H7 (cell line): ENCODE measurements around the gene EFCAB8. TPM values are rescaled to one million over a fixed set of nuclear protein-coding genes. Genes with fewer than 3 reads are reported as not detected.
A peak's percentile ranks its signal among the peaks of the same experiment; 100 is the strongest.
"Not testable (repeated sequence)": the region's sequence is repeated elsewhere in the genome, so short reads cannot be mapped to it uniquely, and the experiment has no call there.

ENCODE experiments used
- DNase-seq: peaks from one replicate; pipeline ENCODE4 v3.0.0; 2012
- H3K27me3 ChIP-seq: 2 replicates; pipeline ENCODE4 v1.6.0; 2011; ENCODE audit warnings: mild to moderate bottlenecking, low read length; ENCODE audit not compliant: control insufficient read depth, insufficient read depth
- H3K36me3 ChIP-seq: replicated peaks from 2 replicates; pipeline ENCODE4 v1.5.1; 2011; ENCODE audit warnings: low read length; ENCODE audit not compliant: control insufficient read depth, insufficient read depth
- H3K4me3 ChIP-seq: 2 replicates; pipeline ENCODE4 v1.5.1; 2011; ENCODE audit warnings: low read depth, mild to moderate bottlenecking, control low read depth, low read length, moderate library complexity; ENCODE audit not compliant: insufficient read depth
- total RNA-seq: library from RNA; depleted of rRNA; stranded (reverse); fragments of >200 nt; shearing (Covaris generic); gene quantifications from 2 replicates; pipeline ENCODE4 v1.2.3, GENCODE V29; 2014

EFCAB8 gene
- total RNA-seq, 1 experiment from 2014 or later, result 0.17 TPM

GRCh38 chr20:32861446-32861845, 2.7 kb downstream of the EFCAB8 start:
- Histone ChIP-seq H3K27me3 (no peaks in the 10 kb centered on the region), H3K4me3 (no peak overlapping the region), H3K36me3 (peaks cover 4% of the 10 kb centered on the region)
- DNase-seq, result no peak

GRCh38 chr20:32869562-32869961, 10.8 kb downstream of the EFCAB8 start:
- Histone ChIP-seq H3K27me3 (no peaks in the 10 kb centered on the region), H3K36me3 (no peaks in the 10 kb centered on the region), H3K4me3 (no peak overlapping the region)
- DNase-seq, result no peak

- H3K4me3 ChIP-seq, H3K27me3 ChIP-seq, H3K36me3 ChIP-seq, DNase-seq: not testable (repeated sequence)
Measured at GRCh38 chr20:32870526-32870925, 11.8 kb downstream of the EFCAB8 start.

DNA sequence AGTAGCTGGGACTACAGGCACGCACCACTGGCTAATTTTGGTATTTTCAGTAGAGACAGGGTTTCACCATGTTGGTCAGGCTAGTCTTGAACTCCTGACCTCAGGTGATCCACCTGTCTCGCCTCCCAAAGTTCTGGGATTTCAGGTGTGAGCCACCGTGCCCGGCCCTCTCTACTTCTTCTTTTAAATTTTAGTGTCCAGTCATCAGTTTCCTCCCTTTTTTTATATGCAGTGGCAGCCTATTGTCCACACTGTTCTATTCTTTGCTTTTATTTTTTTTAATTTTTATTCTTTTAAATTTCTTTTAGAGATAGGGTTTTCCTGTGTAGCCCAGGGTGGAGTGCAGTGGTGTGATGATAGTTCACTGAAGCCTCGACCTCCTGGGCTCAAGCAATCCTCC, 12.3 kb downstream of the EFCAB8 start:
- DNase-seq, result no peak
- no peak overlapping the region for H3K4me3 ChIP-seq
- no peaks in the 10 kb centered on the region for H3K27me3 ChIP-seq
- H3K36me3 ChIP-seq, result no peaks in the 10 kb centered on the region

GRCh38 chr20:32871627-32872160, 13.0 kb downstream of the EFCAB8 start:
- no peak for DNase-seq
- Histone ChIP-seq H3K4me3 (no peak overlapping the region), H3K36me3 (no peaks in the 10 kb centered on the region), H3K27me3 (no peaks in the 10 kb centered on the region)

DNA sequence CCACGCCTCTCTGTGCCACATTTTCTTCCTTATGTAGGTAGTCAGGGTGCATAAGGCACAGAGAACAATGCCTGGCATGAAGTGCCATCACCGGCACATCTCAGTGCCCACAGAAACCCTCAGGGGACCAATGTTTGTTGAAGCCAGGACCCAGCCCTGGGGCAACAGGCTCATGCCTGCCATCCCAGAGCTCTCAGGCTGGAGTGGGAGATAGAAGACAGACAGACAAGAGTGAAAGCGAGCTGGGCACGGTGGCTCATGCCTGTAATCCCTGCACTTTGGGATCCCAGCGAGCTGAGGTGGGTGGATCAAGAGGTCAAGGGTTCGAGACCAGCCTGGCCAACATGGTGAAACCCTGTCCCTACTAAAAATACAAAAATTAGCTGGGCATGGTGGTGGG, 13.5 kb downstream of the EFCAB8 start:
- no peaks in the 10 kb centered on the region for H3K36me3 ChIP-seq
- H3K4me3 ChIP-seq, result no peak overlapping the region
- DNase-seq, result no peak
- H3K27me3 ChIP-seq, result no peaks in the 10 kb centered on the region

- Histone ChIP-seq H3K27me3 (no peaks in the 10 kb centered on the region), H3K36me3 (no peaks in the 10 kb centered on the region), H3K4me3 (no peak overlapping the region)
- no peak for DNase-seq
Measured at GRCh38 chr20:32875673-32876072, 16.9 kb downstream of the EFCAB8 start.

DNA sequence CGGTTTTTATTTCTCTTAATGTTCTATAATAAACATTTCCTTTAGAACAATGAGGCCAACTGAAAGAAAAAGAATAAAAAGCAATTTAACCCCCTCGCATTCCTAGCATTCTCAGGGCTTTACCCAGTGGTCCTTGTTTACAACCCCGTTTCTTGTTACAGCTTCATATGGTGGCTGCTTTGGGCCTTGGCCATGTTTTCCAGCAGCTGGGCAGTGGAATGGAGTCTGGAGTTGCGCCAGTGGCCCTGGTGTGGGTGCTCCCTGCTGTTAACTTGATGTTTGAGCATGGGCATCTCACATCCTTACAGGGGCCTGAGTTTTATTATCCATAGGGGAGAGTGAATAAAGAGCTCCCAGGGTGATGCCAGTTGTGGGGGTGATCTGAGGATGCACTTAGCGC, 18.8 kb downstream of the EFCAB8 start:
- DNase-seq, result no peak

GRCh38 chr20:32878820-32879219, 20.1 kb downstream of the EFCAB8 start:
- Histone ChIP-seq H3K27me3 (no peaks in the 10 kb centered on the region), H3K36me3 (no peaks in the 10 kb centered on the region), H3K4me3 (no peak overlapping the region)
- no peak for DNase-seq

More for the DNA sequence above, 18.8 kb downstream of the EFCAB8 start:
- Histone ChIP-seq H3K27me3 (no peaks in the 10 kb centered on the region), H3K36me3 (no peaks in the 10 kb centered on the region), H3K4me3 (no peak overlapping the region)

DNA sequence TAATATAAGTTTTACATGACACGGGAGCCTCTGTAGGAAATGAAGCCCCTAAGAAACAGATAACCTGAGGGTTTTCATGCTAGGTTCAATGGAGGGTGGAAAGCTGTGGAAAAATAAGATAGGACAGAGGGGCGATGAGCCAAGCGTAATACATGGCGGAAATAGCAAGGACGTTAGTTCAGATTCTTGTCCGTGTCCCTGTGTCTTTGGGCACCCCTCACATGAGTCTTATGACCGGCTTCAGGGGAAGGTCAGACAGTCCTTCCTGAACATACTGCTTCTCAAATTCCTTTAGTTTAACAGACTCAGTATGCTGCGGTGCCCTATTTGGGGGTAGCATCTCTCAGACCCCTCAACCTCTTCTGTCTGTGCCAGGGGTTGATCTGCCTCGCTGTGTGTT, 20.8 kb downstream of the EFCAB8 start:
- no peaks in the 10 kb centered on the region for H3K36me3 ChIP-seq
- no peak overlapping the region for H3K4me3 ChIP-seq
- no peaks in the 10 kb centered on the region for H3K27me3 ChIP-seq
- no peak for DNase-seq

DNA sequence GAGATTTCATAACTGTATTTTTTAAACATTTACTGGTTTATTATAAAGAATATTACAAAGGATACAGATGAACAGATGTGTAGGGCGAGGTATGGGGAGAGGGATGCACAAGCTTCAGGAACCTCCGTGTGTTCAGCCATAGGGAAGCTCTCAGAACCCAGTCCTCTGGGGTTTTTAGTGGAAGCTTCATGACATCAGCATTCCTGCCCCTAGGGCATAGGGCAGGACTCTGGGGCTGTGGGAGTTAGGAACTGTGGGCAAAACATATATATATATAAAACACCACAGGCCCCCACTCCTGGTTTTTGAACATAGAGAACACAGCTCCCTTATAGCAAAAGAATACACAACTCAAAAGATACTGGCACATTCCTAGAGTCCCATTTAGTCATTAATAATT, 21.9 kb downstream of the EFCAB8 start:
- Histone ChIP-seq H3K4me3 (no peak overlapping the region), H3K27me3 (no peaks in the 10 kb centered on the region), H3K36me3 (no peaks in the 10 kb centered on the region)
- no peak for DNase-seq

DNA sequence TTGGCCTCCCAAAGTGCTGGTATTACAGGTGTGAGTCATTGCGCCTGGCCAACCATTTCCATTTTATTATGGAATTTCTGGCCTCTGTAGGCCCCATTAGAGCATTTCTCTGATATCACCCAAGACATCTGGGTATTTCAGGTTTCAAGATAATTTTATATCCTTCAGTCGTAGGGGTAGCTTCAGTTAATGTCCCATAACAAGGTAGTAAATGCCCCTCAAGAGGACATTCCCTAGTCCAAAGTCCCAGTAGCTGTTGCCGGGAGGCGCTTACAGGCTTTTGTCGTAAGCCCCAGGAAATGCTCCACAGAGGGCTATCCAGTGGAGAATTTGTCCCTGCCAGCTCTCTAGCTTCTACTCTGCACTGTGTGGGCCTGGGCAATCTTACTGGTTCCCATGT, 24.4 kb downstream of the EFCAB8 start:
- DNase-seq, result no peak
- no peaks in the 10 kb centered on the region for H3K27me3 ChIP-seq
- H3K36me3 ChIP-seq, result no peaks in the 10 kb centered on the region
- no peak overlapping the region for H3K4me3 ChIP-seq

DNA sequence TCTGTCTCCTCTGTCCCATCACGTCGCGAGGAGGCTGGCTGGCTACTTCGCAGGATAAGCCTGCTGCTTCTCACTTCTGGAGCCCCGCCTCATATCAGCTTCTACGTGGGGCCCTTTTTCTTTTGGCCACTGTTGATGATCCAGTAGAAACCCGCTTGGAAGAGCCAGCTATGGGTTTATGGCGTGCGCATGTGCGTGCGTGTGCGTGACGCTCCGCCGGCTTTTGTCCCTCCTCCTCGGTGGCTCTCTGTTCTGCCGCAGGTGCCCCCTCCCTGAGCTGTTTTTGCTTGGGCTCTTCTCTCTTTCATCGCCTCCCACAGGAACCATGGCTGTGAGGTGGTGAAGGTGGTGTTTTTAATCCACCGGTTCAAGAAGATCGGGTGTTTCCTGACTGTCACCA, 26.5 kb downstream of the EFCAB8 start:
- no peaks in the 10 kb centered on the region for H3K36me3 ChIP-seq
- H3K4me3 ChIP-seq, result no peak overlapping the region
- H3K27me3 ChIP-seq, result no peaks in the 10 kb centered on the region
- DNase-seq, result no peak

GRCh38 chr20:32885952-32886351, 27.2 kb downstream of the EFCAB8 start:
- Histone ChIP-seq H3K36me3 (no peaks in the 10 kb centered on the region), H3K27me3 (no peaks in the 10 kb centered on the region), H3K4me3 (no peak overlapping the region)
- no peak for DNase-seq

DNA sequence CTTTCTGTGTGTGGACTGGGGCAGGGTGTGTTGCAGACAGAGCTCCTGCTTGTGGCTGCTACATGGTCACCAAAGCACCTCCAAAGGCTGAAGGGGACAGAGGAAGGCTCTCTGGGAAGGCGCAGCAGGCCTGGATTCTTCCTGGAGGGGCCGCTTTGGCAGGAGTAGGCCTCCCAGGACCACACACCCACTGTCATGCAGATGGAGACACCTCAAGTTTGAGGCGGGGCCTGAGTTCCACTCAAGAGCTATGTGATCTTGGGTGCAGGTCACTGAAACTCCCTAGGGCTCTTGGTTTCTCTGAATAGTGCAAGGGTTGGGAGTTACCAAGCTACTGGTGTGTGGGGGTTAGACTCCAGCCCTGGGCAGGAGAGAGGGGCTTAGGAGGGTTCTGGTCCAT, 27.9 kb downstream of the EFCAB8 start:
- Histone ChIP-seq H3K27me3 (no peaks in the 10 kb centered on the region), H3K4me3 (no peak overlapping the region), H3K36me3 (no peaks in the 10 kb centered on the region)
- peak; percentile 69 for DNase-seq

DNA sequence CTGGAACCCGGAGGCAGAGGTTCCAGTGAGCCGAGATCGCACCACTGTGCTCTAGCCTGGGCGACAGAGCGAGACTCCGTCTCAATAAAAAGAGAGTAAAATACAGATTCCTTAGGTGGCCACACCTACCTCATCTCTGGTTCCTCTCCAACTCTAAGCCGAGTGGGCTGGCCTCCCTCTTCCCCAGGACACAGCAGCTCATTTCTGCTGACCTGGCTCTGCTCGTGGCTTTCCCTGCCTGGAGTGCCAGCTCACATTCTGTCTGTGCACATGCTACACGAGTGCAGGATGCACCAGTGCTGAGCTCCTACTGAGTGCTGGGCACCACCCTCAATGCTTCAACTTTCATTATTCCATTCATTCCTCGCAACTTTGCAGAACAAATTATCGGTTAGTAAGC, 28.8 kb downstream of the EFCAB8 start:
- Histone ChIP-seq H3K36me3 (no peaks in the 10 kb centered on the region), H3K27me3 (no peaks in the 10 kb centered on the region), H3K4me3 (no peak overlapping the region)
- DNase-seq, result no peak
